GM20431 (cell line): ENCODE results near the gene COTL1.
"Not testable (repeated sequence)": the region's sequence is repeated elsewhere in the genome, so short reads cannot be mapped to it uniquely, and the experiment has no call there.

Experiments used
- in situ Hi-C: fragments of 300-500 bp; cut with MseI, MboI; formaldehyde crosslinking; loops from one replicate; pipeline ENCODE4 v1.15.0; 2020; ENCODE audit warnings: low sequenced_read_pairs; ENCODE audit not compliant: unreplicated experiment

Gene COTL1

DNA sequence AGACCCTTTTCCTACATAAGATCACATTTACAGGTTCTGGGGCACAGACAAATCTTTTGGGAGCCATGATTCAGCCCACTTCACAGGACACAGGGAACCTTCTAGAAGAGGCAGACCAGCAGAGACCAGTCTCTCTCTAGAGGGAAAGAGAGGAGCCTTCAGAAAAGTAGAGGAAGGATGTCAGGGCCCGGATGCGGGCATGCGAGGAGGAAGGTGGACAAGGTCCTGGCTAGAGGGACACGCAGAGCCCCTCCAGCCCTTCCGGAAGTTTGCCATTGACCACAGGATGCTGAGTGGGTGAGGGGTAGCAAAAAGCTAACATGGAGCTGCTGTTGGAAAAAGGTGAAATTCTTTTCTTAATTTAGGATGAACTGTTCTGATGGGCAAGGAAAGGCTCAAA, 57.6 kb downstream of the COTL1 start:
- in situ Hi-C loops: no loop called here

GRCh38 chr16:84559311-84559932, 58.5 kb downstream of the COTL1 start:
- in situ Hi-C loops: no loop called here

- in situ Hi-C loops: not testable (repeated sequence)
These were observed 59.0 kb downstream of the COTL1 start for GRCh38 chr16:84558850-84559249.

DNA sequence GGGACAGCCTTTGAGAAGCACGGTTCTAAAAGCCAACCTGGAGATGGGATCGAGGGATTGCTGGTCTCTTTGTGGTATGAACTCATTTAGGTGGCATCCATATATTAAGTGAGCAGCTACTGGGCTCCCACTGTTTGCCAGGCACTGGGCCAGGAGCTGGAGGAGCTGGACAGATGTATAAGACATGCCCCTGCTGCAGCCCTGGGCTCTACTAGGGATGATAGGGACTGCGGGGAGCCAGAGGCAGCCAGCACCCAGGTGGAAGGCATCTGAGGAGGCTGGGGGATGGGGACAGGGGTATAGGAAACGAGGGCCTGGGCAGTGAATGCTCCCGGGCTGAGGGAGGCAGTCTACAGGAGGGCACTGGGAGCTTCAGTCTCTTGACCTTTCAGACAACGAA, 60.4 kb downstream of the COTL1 start:
- in situ Hi-C loops: no loop called here

- in situ Hi-C loops: no loop called here
These were observed 60.8 kb downstream of the COTL1 start for GRCh38 chr16:84557059-84557458.

GRCh38 chr16:84555418-84556196, 62.3 kb downstream of the COTL1 start:
- in situ Hi-C loops: no loop called here

DNA sequence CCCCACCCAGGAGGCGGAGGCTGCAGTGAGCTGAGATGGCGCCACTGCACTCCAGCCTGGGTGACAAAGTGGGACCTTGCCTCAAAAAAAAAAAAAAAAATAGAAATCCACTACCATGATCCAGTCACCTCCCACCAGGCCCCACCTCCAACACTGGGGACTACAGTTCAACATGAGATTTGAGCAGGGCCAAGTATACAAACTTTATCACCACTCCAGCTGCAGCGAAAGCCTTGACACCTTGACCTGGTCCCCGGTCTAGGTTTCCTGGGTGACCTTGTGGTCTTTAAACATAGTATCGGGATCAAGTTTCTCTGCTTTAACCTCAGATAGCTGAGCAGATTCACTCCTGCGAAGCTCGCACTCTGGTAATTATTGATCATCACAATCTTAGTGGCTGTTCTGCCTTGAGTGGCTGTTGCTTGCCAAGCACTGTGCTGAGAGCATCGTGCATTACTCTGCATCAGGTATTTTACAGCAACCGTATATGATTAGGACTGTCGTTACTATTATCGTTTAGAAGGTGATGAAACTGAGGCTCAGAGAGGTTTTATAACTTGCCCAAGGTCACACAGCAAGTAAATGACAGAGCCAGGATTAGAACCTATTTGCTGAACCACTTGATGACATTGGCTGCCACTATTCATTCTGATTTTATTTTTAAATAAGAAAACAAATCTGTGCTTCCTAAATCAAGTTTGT, 63.1 kb downstream of the COTL1 start:
- in situ Hi-C loops: no loop called here

DNA sequence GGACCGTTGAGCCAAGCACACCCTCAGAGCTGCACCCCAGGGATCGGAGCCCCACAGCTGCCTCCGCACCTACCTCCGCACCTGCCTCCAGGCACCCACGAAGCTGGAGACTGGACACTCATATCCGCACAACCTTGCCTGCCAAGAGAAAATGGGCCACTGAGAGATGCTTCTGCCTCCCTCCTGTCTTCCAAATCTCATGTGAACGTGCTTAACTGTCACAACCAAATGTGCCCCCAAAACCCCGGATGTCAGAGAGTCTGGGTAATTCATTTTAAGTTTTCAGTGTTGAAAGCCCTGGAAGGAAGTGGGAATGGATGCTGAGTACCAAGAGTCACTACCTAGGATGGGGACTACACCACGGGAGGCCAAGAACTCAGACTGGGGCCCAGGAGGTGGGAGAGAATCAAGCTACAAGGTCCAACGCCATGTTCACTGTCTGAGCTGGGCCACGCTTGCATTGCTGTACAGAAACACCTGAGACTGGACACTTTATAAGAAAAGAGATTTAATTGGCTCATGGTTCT, 63.9 kb downstream of the COTL1 start:
- in situ Hi-C loops: no loop called here

GRCh38 chr16:84552135-84552534, 65.7 kb downstream of the COTL1 start:
- in situ Hi-C loops: no loop called here

DNA sequence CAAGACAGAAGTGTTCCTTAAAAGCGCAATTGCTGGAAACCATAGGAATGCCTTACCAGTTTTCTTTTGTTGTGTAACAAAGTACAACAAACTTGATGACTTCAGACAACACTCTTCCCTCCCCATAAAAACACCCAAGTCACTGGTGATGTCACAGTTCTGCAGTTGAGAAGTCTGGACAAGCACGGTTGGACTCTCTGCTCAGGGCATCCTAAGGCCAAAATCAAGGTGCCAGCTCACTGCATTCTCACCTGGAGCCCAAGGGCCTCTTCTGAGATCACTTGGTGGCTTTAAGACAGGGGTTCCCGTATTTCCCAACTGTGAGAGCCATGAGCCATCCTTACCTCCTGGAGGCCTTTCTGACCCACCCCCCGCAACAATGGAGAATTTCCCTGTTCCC, 67.8 kb downstream of the COTL1 start:
- in situ Hi-C loops: no loop called here

GRCh38 chr16:84548971-84549844, 68.7 kb downstream of the COTL1 start:
- in situ Hi-C loops: no loop called here

DNA sequence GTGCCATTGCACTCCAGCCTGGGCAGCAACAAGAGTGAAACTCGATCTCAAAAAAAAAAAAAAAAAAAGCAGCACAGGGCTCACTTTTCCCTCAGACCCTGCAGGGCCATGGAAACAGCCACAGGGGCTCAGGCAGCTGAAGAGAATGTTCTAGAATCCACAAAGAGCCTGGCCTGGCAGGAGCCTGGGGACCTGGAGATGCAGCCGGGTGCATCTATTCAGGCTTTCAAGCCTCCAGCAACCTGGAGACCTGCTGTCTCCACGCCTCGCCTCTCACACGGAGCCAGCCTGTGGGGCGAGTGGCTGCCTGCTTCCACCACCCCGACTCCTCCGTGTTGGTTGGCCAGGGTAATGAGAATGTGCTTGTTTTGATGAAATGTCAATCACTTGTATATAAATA, 69.4 kb downstream of the COTL1 start:
- in situ Hi-C loops: no loop called here

DNA sequence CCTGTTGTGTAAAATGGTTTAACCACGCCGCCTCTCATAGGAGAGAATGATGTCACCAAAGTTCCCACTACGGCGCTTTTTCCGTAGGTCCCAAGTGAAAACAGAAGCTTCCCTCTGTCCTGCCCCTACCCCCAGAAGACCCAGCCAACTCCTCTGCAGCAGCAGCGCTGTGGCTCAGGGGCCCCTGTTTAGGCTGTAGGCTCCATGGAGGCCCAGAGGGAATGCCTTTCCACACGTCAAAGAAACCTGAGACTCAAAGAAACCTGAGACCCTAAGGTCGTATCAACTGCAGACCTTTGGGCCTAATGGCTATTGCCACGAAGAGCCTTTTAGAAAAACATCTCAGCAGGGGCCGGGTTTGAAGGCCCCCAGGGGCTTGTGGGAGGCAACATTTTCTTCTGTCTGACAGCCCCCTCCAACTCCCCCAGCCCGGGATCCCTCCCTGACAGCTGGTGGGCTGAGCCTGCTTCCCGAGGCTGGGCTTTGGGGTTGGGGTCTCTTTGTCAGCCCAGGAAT, 70.3 kb downstream of the COTL1 start:
- in situ Hi-C loops: no loop called here

DNA sequence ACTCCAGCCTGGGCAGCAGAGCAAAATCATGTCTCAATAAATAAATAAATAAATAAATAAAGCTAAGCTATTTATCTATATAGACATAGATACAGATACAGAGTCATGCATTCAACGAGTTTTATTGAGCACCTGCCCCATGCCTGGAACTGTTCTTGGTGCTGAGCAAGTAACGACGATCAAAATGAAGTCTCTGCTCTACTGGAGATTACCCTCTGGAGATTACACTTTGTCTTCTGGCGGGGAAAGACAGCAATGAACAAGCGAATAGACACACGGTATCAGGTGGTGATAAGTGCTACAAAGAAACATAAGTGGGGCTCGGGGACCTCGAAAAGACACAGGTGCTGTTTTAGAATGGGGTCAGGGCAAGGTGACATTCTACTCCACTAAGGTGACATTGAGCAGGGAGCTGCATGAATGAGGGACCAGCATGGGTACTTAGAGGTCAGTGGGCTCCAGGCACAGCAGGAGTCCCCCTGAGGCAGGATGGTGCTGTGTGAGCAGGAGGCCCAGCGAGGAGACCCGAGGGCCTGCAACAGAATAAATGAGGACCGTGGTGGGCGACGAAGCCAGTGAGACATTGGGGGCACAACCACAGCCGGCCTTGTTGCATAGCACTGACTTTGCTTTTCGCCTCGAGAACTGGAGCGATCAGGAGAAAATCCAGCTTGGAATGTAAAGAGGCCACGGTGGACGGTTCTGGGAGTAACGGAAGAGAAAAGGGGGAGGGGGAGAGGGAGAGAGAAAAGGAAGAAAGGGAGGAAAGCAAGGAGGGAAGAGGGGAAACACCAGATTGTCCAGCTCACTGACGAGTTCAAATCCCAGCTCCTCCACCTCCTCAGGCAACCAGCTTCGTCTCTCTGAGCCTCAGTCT, 71.0 kb downstream of the COTL1 start:
- in situ Hi-C loops: no loop called here

- in situ Hi-C loops: no loop called here
These were observed 72.7 kb downstream of the COTL1 start for GRCh38 chr16:84545114-84545737.

DNA sequence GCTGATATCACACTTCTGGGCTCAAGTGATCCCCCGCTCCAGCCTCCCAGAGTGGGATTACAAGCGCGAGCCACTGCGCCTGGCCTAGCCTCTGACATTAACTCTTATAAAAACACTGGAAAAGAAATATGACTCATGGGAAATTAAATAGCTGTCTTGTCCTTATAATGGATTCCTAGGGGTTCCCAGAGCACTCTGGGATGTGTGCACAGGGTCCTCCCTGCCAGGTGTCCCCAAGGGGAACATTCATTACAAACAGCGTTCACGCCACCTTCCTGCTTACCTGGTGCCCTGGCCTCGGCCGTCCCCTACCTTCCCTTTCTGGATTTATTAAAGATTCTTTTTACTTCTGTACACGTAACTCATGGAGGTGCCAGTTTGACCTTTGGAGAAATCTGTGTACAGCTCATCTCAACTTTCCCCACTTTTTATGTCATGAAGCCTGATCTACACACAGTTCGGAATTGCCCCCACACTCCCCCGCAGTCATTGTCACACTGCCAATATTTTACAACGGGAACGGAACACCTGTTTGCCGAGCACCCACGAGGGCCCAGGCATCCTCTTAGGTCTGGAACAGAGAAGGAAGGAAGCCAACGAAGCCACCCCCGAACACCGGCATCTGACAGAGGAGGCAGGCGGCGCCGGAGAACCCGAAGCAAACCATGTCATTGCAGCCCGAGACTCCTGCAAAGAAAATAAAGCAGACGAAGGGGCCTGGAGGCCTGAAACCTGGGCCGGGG, 73.7 kb downstream of the COTL1 start:
- in situ Hi-C loops: no loop called here

- in situ Hi-C loops: no loop called here
These were observed 74.6 kb downstream of the COTL1 start for GRCh38 chr16:84543253-84543652.
